Fibroblast of lung (primary cell): ENCODE results near the gene OR2L3.

Experiments
- CTCF ChIP-seq, 2 donors: IDR thresholded peaks in 1 of 2; conservative IDR thresholded peaks in 1 of 2; 1 replicate in 1 of 2; 2 replicates in 1 of 2; pipeline ENCODE4 v1.5.1; 2011 to 2012; ENCODE audit warnings: low read length in 2 of 2, control low read depth in 1 of 2, inconsistent platforms in 1 of 2, low read depth in 1 of 2, mild to moderate bottlenecking in 1 of 2
- EZH2 ChIP-seq: IDR thresholded peaks from 2 replicates; pipeline ENCODE4 v1.5.1; 2012; ENCODE audit warnings: low read length, control low read depth, mild to moderate bottlenecking; ENCODE audit errors: missing control alignments

GRCh38 chr1:248055261-248055660 lies 8.6 kb downstream of the OR2L3 start:
- no peak for TF ChIP-seq CTCF (conservative IDR thresholded peaks at IDR 0.05 in 1 of 2, IDR thresholded peaks at IDR 0.05 in 1 of 2; ENCODE audit: low read depth in 1 of 2, low read length in 2 of 2)
- no peak for TF ChIP-seq EZH2
